ENCODE measurements around the gene KLHL5. TPM values are rescaled to one million over a fixed set of nuclear protein-coding genes. Genes with fewer than 3 reads are reported as not detected.

Gene KLHL5
- total RNA-seq, 1 donor from 2014 or later, result 61.5 TPM

DNA sequence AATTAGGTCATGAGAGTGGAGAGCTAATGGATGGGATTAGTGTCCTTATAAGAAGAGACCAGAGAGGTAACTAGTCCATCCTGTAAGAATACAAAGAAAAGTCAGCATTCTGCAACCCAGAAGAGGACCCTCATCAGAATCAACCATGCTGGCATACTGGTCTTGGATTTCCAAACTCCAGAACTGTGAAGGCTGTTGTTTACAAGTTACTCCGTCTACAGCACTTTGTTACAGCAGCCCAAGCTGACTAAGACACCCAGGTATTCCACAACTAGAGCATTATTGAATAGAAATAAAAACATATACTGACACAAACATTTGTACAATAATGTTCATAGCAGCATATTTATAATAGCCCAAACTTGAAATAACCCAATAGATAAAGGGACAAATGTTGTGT lies 39.0 kb upstream of the KLHL5 start:
- TF ChIP-seq, protein P1, sequence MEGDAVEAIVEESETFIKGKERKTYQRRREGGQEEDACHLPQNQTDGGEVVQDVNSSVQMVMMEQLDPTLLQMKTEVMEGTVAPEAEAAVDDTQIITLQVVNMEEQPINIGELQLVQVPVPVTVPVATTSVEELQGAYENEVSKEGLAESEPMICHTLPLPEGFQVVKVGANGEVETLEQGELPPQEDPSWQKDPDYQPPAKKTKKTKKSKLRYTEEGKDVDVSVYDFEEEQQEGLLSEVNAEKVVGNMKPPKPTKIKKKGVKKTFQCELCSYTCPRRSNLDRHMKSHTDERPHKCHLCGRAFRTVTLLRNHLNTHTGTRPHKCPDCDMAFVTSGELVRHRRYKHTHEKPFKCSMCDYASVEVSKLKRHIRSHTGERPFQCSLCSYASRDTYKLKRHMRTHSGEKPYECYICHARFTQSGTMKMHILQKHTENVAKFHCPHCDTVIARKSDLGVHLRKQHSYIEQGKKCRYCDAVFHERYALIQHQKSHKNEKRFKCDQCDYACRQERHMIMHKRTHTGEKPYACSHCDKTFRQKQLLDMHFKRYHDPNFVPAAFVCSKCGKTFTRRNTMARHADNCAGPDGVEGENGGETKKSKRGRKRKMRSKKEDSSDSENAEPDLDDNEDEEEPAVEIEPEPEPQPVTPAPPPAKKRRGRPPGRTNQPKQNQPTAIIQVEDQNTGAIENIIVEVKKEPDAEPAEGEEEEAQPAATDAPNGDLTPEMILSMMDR (IDR thresholded peaks at IDR 0.05), result no peak
- ChIA-PET CTCF (interaction anchor here (0.6 kb wide), 1 partner anchor 23 kb away, joined by 4 read pairs; no protein-coding TSS in a partner anchor), POLR2A (interaction anchor here (0.7 to 14.9 kb wide), 2 partner anchors 14 to 21 kb away, joined by 3 to 215 read pairs; no protein-coding TSS in a partner anchor)
- Mint-ChIP-seq H3K36me3 (ENCODE audit: low read depth) (peaks cover 42% of the 10 kb centered on the region), H3K27ac (peak overlapping the region; percentile 9), H3K27me3 (no peaks in the 10 kb centered on the region), H3K4me3 (no peak overlapping the region), H3K4me1 (peaks cover 69% of the 10 kb centered on the region), H3K9me3 (peaks cover 4% of the 10 kb centered on the region)
- intact Hi-C loops (cut with micrococcal nuclease), result no loop called here
- no peak for DNase-seq
- ATAC-seq (ENCODE audit: low read depth), result no peak

DNA sequence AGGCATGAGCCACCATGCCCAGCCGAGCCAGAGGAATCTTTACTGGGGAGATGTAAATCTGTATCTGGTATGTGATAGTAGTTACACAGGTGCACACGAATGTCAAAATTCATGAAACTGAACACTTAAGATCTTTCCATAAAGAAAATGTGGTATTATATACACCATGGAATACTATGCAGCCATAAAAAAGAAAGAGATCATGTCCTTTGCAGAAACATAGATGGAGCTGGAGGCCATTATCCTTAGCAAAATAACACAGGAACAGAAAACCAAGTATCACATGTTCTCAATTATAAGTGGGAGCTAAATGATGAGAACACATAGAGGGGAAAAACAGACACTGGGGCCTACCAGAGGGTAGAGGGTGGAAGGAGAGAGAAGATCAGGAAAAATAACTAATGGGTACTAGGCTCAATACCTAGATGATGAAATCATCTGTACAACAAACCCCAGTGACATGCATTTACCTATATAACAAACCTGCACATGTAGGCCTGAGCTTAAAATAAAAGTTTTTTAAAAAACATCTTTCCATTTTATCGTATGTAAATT lies 37.6 kb upstream of the KLHL5 start:
- DNase-seq, result no peak
- TF ChIP-seq, protein P1 (IDR thresholded peaks at IDR 0.05), result no peak
- peaks cover 34% of the 10 kb centered on the region for H3K36me3 Mint-ChIP-seq (ENCODE audit: low read depth)
- H3K4me1 Mint-ChIP-seq, result peaks cover 70% of the 10 kb centered on the region
- H3K4me3 Mint-ChIP-seq, result no peak overlapping the region
- CTCF ChIA-PET, result interaction anchor here (1.0 to 1.1 kb wide), 2 partner anchors 19 to 29 kb away, joined by 3 read pairs; no protein-coding TSS in a partner anchor
- peaks cover 4% of the 10 kb centered on the region for H3K9me3 Mint-ChIP-seq
- peak overlapping the region; percentile 71 for H3K27ac Mint-ChIP-seq
- POLR2A ChIA-PET, result interaction anchor here (14.9 kb wide), 1 partner anchor 20 kb away, joined by 215 read pairs; no protein-coding TSS in a partner anchor
- intact Hi-C loops (cut with micrococcal nuclease), result no loop called here
- ATAC-seq (ENCODE audit: low read depth), result no peak
- no peaks in the 10 kb centered on the region for H3K27me3 Mint-ChIP-seq

DNA sequence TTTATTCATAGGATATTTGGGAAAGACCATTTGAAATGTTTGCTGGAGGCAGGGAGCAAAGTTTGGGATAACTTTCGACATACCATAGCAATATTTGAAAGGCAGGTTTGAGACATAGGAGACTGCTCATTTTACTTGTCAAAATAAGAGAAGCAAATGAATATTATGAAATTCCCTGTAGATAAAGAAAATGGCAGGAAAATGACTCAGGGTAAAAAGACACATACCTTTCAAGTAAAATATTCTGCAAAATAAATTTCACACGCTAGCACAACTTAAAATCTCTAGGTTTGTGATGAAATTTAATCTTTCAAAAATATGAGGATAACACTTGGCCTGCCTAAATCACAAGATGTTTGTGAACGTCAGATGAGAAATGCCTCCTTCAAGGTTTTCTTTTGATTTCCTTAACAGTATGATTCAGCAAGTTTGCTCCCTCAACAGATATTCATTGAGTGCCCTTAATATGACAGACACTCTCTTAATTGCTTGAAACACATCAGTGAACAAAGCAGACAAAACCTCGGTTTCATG lies 36.4 kb upstream of the KLHL5 start:
- H3K27me3 Mint-ChIP-seq, result no peaks in the 10 kb centered on the region
- ChIA-PET CTCF (no interaction called here), POLR2A (interaction anchor here (14.9 kb wide), 1 partner anchor 19 kb away, joined by 215 read pairs; no protein-coding TSS in a partner anchor)
- peaks cover 4% of the 10 kb centered on the region for H3K9me3 Mint-ChIP-seq
- peaks cover 34% of the 10 kb centered on the region for H3K36me3 Mint-ChIP-seq (ENCODE audit: low read depth)
- H3K4me3 Mint-ChIP-seq, result no peak overlapping the region
- peak overlapping the region; percentile 48 for H3K27ac Mint-ChIP-seq
- DNase-seq (no peak), ATAC-seq (ENCODE audit: low read depth) (no peak)
- intact Hi-C loops (cut with micrococcal nuclease), result loop anchor here (2.0 to 5.0 kb wide), 2 partner anchors 17 to 363 kb away; partner anchors contain the start of gene KLF3
- TF ChIP-seq, protein P1 (IDR thresholded peaks at IDR 0.05), result no peak
- H3K4me1 Mint-ChIP-seq, result peaks cover 70% of the 10 kb centered on the region

DNA sequence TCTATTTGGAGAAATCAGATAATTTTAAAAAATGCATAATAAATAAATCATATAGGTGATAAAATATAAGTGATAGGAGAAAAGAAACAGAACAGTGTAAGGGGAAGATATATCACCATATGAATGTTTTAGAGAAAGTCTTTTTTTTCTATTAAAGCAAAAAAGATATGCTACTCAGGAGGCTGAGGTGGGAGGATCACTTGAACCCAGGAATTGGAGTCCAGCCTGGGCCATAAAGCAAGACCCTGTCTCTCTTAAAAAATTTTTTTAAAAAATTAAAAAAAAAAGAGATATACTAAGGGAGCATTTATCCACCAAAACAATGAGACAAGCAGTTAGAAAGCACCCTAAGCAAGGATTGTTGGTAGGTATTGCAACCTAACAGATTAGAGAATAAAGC lies 35.9 kb upstream of the KLHL5 start:
- Mint-ChIP-seq H3K4me3 (no peak overlapping the region), H3K27me3 (no peaks in the 10 kb centered on the region), H3K36me3 (ENCODE audit: low read depth) (peaks cover 32% of the 10 kb centered on the region), H3K4me1 (peaks cover 67% of the 10 kb centered on the region), H3K9me3 (peaks cover 4% of the 10 kb centered on the region), H3K27ac (peak overlapping the region; percentile 48)
- intact Hi-C loops (cut with micrococcal nuclease), result loop anchor here (2.0 to 5.0 kb wide), 2 partner anchors 17 to 364 kb away; partner anchors contain the start of gene KLF3
- ATAC-seq (ENCODE audit: low read depth), result no peak
- TF ChIP-seq, protein P1 (IDR thresholded peaks at IDR 0.05), result no peak
- POLR2A ChIA-PET, result interaction anchor here (3.1 to 14.9 kb wide), 2 partner anchors 18 to 41 kb away, joined by 21 to 215 read pairs; no protein-coding TSS in a partner anchor
- DNase-seq, result no peak
- CTCF ChIA-PET, result interaction anchor here (1.1 kb wide), 1 partner anchor 18 kb away, joined by 3 read pairs; no protein-coding TSS in a partner anchor
